GM21576 (cell line): Measurements from ENCODE around the gene ZNF503.

Experiments used
- ATAC-seq: cut with Tn5 transposase; IDR thresholded peaks from one replicate; pipeline ENCODE4 v1.9.1; 2021; ENCODE audit warnings: mild to moderate bottlenecking, moderate library complexity; ENCODE audit not compliant: unreplicated experiment

ZNF503 gene

GRCh38 chr10:75407713-75408508 is 6.3 kb upstream of the ZNF503 start:
- ATAC-seq: no peak

DNA sequence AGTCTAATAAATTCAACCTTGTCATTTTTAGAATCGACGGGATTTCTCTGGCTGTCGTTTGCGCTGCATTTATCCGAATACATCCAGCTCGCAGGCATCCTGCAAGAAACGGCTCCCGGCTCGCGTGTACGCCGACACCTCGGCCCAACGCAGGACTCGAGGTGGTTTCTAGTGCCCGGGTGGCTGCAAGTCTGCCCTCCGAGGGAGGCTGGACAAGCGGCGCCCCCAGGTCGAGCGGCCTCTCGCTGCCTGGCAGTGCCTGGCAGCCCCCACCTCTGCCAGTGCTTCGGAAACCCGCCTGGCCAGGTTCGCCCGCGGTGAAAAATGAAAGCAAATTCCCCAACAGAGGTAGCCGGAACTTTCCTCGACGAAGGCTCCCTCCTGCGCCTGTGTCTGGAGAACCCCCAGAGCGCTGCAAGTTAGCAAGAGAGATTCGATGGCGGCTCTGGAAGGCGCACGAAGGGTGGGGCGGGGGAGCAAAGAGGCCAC is 5.7 kb upstream of the ZNF503 start:
- ATAC-seq: no peak

GRCh38 chr10:75406462-75407223 is 5.1 kb upstream of the ZNF503 start:
- ATAC-seq: no peak

DNA sequence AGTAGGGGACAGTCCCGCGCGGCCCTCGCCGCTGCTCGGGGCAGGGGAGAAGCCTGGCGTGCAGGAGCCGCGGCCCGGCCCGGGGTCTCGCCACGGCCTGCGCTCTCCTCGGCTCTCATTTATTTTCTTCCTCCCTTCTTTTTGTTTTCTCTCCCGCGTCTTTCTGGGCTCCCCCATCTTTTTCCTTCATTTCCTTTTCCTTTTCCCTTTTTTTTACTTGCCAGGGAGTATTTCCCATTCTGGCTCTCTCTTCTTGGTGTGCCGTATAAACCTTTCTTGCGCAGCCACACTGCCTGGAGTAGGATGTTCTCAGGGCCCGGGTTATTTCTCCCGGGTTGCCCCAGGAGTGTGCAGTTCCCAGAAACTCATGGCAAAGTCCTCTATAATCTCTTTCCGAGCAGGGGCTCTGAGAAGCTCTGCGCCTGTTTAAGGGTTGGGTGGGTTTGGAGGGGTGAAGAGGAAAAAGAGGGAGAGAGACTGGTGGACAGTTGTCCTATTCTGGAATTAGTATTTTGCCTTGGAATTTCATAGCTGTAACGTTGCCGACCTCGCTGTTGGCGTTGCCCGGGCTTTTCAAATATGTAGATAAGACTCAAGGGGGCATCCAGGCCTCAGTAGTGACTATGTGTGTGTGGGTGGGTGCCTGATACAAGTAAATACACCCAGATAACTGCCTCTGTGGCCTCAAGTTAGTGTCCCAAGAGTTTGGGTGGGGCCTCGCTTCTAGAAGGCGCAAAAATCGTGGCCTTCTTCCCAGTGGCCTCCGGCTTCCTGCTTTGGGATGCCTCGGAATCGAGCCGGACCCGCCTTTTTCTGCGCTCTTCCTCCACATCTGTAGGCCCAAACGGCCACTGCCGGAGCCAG is 4.3 kb upstream of the ZNF503 start:
- no peak for ATAC-seq

DNA sequence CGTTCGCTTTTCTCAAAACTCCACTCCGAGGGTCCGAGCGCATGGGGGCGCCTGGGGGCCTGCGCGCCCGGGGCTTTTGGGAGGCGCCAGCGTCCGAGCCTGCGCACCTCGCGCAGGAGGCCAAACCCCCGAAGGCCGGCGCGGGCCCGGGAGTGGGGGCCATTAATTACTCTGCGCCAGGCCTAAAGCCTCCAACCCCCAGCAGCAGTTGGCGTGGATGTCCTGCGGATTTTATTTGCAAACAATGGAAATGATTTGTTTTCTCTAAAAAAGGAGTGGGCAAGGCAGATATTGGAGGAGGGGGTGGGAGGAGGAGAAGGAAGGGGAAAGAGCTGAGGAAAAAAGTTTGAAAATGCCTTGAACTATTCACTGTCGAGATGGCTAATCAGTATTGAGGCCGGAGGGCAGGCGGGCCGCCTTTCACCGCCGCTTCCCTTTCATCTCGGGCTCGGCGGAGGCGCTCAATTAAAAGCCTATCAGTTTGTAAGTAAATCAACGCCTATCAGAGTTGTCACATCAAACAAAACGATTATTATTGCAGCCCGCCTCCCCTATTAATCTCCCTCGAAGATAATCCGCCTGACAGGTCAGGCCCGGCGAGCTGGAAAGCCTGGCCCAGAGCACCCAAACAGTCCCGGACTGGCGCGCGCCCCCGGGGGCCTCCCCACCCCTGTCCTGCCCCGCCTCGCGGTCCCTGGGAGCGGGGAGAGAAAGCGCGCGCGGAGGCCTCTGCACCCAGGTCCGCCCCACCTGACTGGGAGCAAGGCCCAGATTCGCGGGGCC is 3.4 kb upstream of the ZNF503 start:
- ATAC-seq: no peak

DNA sequence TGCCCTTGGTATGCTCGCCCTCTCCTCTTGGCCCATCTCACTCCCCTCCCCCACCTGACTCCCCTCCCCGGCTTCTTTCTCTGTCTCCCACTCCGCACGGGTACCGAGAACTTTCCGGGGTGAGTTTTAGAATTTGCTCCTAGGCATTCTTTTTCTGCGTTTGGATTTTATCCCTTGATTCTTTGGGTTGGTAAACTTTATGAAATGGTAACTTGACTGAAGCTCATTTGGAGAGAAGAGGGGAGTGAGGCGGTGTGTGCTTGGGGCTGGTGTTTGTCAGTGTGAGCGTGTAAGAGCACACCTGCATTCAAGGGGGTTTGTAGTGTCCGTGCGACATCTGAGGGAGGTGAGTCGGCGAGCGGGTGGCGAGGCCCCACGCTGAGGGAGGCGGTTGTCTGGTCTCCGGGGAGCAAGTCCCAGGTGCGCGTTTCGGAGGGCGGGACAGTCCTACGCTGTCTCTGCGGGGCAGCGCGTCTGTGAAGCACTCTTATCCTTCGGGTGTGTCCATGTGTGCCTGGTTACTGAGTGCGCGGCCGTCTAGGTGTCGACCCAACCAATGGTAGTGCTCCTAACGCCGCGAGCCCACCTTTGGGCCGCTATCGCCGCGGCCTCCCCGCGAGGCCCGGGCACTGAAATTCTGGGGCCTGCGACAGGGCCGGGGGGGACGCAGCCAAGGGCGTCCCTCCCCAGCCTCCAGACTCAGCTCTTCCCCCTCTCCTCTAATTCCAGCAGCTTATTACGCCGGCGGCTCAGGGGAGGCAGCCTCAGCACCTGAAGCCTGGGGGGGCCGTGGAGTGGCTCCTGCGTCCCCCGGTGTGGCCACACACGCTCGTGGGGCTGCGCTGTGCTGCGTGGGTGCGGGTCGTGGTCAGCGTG is 2.6 kb upstream of the ZNF503 start:
- ATAC-seq: no peak

DNA sequence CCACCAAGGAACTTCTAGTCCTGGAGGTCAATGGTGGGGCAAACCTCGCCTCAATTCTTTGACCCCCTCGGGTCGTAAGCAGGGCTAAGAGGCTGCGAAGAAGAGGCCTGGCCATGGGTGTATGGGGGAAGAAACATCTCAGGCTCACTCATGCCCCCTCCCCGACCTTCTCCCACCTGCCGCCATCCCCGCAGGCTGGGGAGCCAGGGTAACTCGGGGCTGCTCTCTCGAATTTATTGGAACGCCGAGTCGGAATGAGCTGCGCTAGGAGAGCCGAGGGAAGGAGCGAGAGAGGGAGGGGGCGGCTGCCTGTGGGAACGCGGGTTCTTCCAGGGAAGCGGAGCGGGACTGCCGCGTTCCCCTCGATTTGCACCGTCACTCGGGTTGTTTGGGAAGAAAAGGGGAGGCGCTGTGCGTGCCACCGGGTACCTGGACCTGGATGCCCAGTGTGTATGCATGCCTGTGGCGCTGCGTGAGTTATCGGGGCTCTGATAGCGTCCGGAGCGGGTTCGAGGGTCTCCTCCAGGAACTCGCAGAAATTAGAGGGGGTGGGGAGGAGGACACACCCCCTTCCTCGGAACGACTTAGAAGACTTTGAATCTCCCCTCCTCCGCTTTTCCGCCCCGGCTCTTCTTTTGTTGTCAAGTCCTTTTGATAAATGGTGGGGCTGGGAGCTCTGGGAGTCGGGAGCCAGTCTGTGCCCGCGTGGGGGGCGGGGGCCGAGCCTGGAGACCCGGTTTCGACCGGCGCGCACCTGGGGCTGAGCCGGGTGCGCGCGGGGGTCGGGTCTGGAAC is 1.8 kb upstream of the ZNF503 start:
- ATAC-seq: no peak

- no peak for ATAC-seq
Measured at GRCh38 chr10:75402486-75403143, 1.1 kb upstream of the ZNF503 start.

- ATAC-seq: peak; percentile 10
Measured at GRCh38 chr10:75400771-75401568, 594 bp downstream of the ZNF503 start.

DNA sequence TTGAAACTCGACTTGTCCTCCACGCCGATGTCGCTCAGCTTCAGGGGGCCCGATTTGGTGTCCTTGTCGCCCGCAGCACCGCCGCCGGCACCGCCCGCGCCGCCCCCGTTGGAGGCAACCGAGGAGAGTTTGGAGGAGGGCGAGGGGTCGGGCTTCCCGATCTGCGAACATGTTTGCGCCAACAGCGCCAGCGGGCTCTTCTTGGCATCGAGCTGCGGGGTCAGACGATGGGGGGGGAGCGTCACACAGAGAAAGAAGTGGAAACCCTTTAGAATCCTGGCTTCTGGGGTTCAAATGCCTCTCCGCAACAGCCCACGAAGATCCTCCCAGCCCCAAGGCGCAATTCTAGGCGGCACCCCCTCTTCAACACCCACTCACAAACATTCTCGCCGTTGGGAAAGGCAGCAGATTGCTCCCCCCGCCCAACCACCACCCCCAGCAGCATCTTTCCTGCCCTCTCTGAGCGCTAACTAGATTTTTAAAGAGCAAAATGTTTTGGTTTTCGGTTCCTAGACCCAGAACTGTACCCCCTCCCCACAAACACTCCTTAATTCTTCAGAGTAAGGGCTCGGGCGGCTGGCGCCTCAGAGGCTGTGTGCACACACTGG is 1.3 kb downstream of the ZNF503 start:
- ATAC-seq: no peak

DNA sequence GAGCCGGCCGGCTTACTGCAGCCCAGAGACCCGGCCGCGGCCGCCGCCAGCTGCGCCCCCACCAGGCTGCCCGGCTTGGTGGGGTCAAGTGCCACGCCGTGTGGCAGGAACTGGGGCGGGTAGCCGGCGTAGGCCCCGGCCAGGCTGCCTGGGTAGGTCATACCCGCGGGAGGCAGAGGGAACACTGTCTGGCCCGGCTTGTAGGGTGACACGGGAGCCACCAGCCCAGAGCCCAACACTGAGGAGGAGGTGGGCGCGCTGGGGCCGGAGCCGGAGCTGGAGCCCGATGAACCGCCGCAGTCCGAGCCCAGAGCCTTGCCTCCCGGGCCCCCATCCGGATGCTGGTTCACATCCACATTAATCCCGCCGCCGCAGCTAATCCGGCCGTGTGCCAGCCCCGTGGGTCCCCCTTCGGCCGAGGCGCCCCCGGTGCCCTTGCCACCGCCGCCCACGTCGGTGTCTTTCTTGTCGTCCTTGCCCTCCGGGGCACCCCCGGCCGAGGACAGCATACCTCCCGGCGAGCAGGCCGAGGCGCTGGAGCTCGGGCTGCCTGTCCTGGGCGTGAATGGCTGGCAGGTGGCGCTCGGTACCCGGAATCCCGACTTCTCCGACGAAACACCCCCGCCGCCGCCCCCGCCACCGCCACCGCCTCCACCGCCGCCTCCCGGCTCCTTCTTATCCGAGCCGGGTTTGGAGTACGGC is 2.0 kb downstream of the ZNF503 start:
- no peak for ATAC-seq

GRCh38 chr10:75398692-75399460 is 2.7 kb downstream of the ZNF503 start:
- no peak for ATAC-seq

GRCh38 chr10:75398200-75398691 is 3.3 kb downstream of the ZNF503 start:
- ATAC-seq: no peak

GRCh38 chr10:75397496-75398199 is 3.9 kb downstream of the ZNF503 start:
- ATAC-seq: no peak
